Activated CD8-positive, alpha-beta T cell treated with anti-CD3 and anti-CD28 coated beads for 36 hours (primary cell): ENCODE results near the gene TMPRSS7. TPM values are rescaled to one million over a fixed set of nuclear protein-coding genes. Genes with fewer than 3 reads are reported as not detected.
A peak's percentile ranks its signal among the peaks of the same experiment; 100 is the strongest.

Experiments
- ATAC-seq: fragments of 200-7000 bp; cut with Tn5 transposase; one replicate; pipeline ENCODE4 v1.10.0; 2021; ENCODE audit warnings: mild to moderate bottlenecking, moderate library complexity
- CTCF ChIA-PET: fragments of 350-600 bp; sonication (Branson Sonifier 250); formaldehyde crosslinking; loops from one replicate; lab custom pipeline; 2021; ENCODE audit warnings: antibody characterized with exemption; lab: Charles Lee
- POLR2A ChIA-PET: fragments of 350-600 bp; sonication (Branson Sonifier 250); formaldehyde crosslinking; loops from one replicate; lab custom pipeline; 2021; ENCODE audit warnings: antibody characterized with exemption; lab: Charles Lee
- DNase-seq: peaks from one replicate; pipeline ENCODE4 v3.0.0-alpha.2; 2020
- H3K27ac Mint-ChIP-seq: one replicate; pipeline ENCODE4 v1.8.0; 2021; ENCODE audit warnings: mild to moderate bottlenecking, mixed read lengths
- H3K27me3 Mint-ChIP-seq: one replicate; pipeline ENCODE4 v1.8.0; 2021; ENCODE audit warnings: mixed read lengths
- H3K36me3 Mint-ChIP-seq: one replicate; pipeline ENCODE4 v1.8.0; 2021; ENCODE audit warnings: low read depth, mixed read lengths
- H3K4me1 Mint-ChIP-seq: one replicate; pipeline ENCODE4 v1.8.0; 2021; ENCODE audit warnings: low read depth, mixed read lengths
- H3K4me3 Mint-ChIP-seq: one replicate; pipeline ENCODE4 v1.8.0; 2021; ENCODE audit warnings: mild to moderate bottlenecking, moderate library complexity, mixed read lengths
- H3K9me3 Mint-ChIP-seq: one replicate; pipeline ENCODE4 v1.8.0; 2021; ENCODE audit warnings: mixed read lengths
- CTCF ChIP-seq: fragments of 200-600 bp; IDR thresholded peaks from one replicate; pipeline ENCODE4 v1.8.0; 2022; ENCODE audit warnings: antibody characterized with exemption, mild to moderate bottlenecking
- intact Hi-C: fragments of 100-400 bp; cut with micrococcal nuclease; formaldehyde crosslinking; loops from one replicate; pipeline ENCODE4 v1.10.0; 2022
- total RNA-seq, 2 experiments: library from RNA; stranded (reverse); gene quantifications; one replicate each; pipeline ENCODE4 v1.2.3, GENCODE V29; 2021

TMPRSS7 gene
- not detected for total RNA-seq

DNA sequence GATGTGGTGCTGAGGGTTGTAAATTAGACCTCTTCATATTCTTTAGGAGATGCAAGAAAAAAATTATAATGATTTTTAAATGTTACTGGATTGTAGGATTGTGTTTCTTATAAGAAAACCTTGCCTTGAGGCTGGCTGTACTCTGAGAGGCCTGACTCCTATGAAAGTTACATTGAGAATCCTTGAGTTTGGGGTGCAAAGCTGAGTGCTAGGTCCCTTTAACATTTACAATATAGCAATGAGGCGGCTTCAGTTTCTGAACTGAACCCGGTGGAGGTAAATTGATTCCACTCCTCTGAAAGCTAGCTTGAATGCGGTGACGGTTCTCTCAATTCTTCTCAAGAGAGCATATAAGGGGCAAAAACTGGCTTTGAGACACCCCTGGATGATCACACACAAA is at the start of gene TMPRSS7:
Gene TMPRSS7, plus strand, starts transcription at position 301 of the 400 bp plus-strand sequence. CDS start 110 bp downstream, outside the sequence.
- Mint-ChIP-seq H3K36me3 (no peaks in the 10 kb centered on the region), H3K9me3 (peaks cover 3% of the 10 kb centered on the region), H3K4me1 (no peaks in the 10 kb centered on the region), H3K27me3 (no peaks in the 10 kb centered on the region), H3K4me3 (no peak within 1 kb of the TSS), H3K27ac (no peak within 1 kb of the TSS)
- ATAC-seq (no peak), DNase-seq (no peak)
- ChIA-PET CTCF (interaction anchor here (1.9 to 4.5 kb wide), 2 partner anchors 10 to 21 kb away, joined by 5 to 26 read pairs; no protein-coding TSS in a partner anchor), POLR2A (no interaction called here)
- no peak for TF ChIP-seq CTCF
- intact Hi-C loops, result no loop called here

DNA sequence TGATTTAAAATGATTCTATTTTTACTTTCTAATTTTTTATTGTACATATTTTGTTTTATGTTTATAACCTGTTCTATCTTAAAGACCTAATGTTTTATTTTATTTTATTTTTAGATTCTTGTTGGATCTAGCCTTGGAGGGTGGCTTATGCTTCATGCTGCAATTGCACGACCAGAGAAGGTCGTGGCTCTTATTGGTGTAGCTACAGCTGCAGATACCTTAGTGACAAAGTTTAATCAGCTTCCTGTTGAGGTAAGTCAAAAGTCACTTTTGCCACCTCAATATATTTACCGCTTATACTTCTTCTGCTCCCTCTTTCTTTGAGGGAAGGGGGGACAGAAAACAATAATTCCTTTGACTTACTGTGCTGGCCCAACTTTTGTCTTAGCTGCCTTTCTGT is 47.7 kb upstream of the TMPRSS7 start:
- POLR2A ChIA-PET, result interaction anchor here (1.3 kb wide), 1 partner anchor 8 kb away, joined by 5 read pairs; no protein-coding TSS in a partner anchor
- no peaks in the 10 kb centered on the region for H3K9me3 Mint-ChIP-seq
- intact Hi-C loops, result loop anchor here (5.0 kb wide), 1 partner anchor 56 kb away; no protein-coding TSS in a partner anchor
- H3K36me3 Mint-ChIP-seq, result peaks cover 51% of the 10 kb centered on the region
- DNase-seq (peak; percentile 11), ATAC-seq (peak; percentile 59)
- no peaks in the 10 kb centered on the region for H3K27me3 Mint-ChIP-seq
- H3K4me1 Mint-ChIP-seq, result peaks cover 53% of the 10 kb centered on the region
- TF ChIP-seq CTCF, result no peak
- H3K27ac Mint-ChIP-seq, result peak overlapping the region; percentile 18
- no peak overlapping the region for H3K4me3 Mint-ChIP-seq
- CTCF ChIA-PET, result interaction anchor here (0.8 to 21.1 kb wide), 6 partner anchors 8 to 57 kb away, joined by 3 to 477 read pairs (median 6); no protein-coding TSS in a partner anchor

- intact Hi-C loops, result loop anchor here (1.0 to 5.0 kb wide), 2 partner anchors 24 to 53 kb away; no protein-coding TSS in a partner anchor
- peak overlapping the region; percentile 28 for H3K27ac Mint-ChIP-seq
- DNase-seq (no peak), ATAC-seq (peak; percentile 68)
- no peaks in the 10 kb centered on the region for H3K27me3 Mint-ChIP-seq
- no peaks in the 10 kb centered on the region for H3K9me3 Mint-ChIP-seq
- POLR2A ChIA-PET, result interaction anchor here (0.8 to 3.2 kb wide), 2 partner anchors 8 to 10 kb away, joined by 3 to 10 read pairs; partner anchors contain the start of gene ABHD10
- CTCF ChIA-PET, result interaction anchor here (0.7 to 21.1 kb wide), 26 partner anchors 9 to 336 kb away, joined by 3 to 477 read pairs (median 6); partner anchors contain the start of genes ABHD10 and TAGLN3
- TF ChIP-seq CTCF, result peak; percentile 71
- peaks cover 34% of the 10 kb centered on the region for H3K4me1 Mint-ChIP-seq
- H3K4me3 Mint-ChIP-seq, result no peak overlapping the region
- peaks cover 53% of the 10 kb centered on the region for H3K36me3 Mint-ChIP-seq
These were observed 45.4 kb upstream of the TMPRSS7 start for GRCh38 chr3:111989061-111989678.

GRCh38 chr3:111993038-111993437 is 41.5 kb upstream of the TMPRSS7 start:
- ATAC-seq (no peak), DNase-seq (no peak)
- ChIA-PET POLR2A (interaction anchor here (0.7 to 3.2 kb wide), 3 partner anchors 12 to 14 kb away, joined by 3 to 11 read pairs (median 6); no protein-coding TSS in a partner anchor), CTCF (interaction anchor here (1.7 to 21.1 kb wide), 5 partner anchors 10 to 276 kb away, joined by 4 to 477 read pairs (median 70); partner anchors contain the start of gene ABHD10)
- H3K27ac Mint-ChIP-seq, result no peak overlapping the region
- no peaks in the 10 kb centered on the region for H3K9me3 Mint-ChIP-seq
- TF ChIP-seq CTCF, result no peak
- H3K27me3 Mint-ChIP-seq, result no peaks in the 10 kb centered on the region
- intact Hi-C loops, result no loop called here
- H3K4me3 Mint-ChIP-seq, result no peak overlapping the region
- peaks cover 8% of the 10 kb centered on the region for H3K4me1 Mint-ChIP-seq
- H3K36me3 Mint-ChIP-seq, result peaks cover 25% of the 10 kb centered on the region
